Neuron (in vitro differentiated cells): Measurements from ENCODE around the gene FAM240A.

ENCODE experiments used
- H2AFZ ChIP-seq: one replicate; pipeline ENCODE4 v1.6.1; 2013; ENCODE audit warnings: low read depth, mild to moderate bottlenecking, inconsistent platforms, low read length, moderate library complexity
- H3K27me3 ChIP-seq: one replicate; pipeline ENCODE4 v1.6.1; 2013; ENCODE audit warnings: low read length; ENCODE audit not compliant: insufficient read depth
- H3K36me3 ChIP-seq: one replicate; pipeline ENCODE4 v1.6.1; 2013; ENCODE audit warnings: low read length; ENCODE audit not compliant: insufficient read depth
- H3K4me1 ChIP-seq: one replicate; pipeline ENCODE4 v1.6.1; 2013; ENCODE audit warnings: low read length; ENCODE audit not compliant: insufficient read depth
- H3K4me3 ChIP-seq: 2 replicates; pipeline ENCODE4 v1.5.1; 2013; ENCODE audit warnings: mild to moderate bottlenecking, low read length, moderate library complexity
- H3K9me3 ChIP-seq: one replicate; pipeline ENCODE4 v1.6.1; 2013; ENCODE audit warnings: low read length

The FAM240A gene

GRCh38 chr3:46648096-46648495, 35.8 kb downstream of the FAM240A start:
- H3K4me3 ChIP-seq = no peak overlapping the region
- H3K9me3 ChIP-seq = no peaks in the 10 kb centered on the region
- no peaks in the 10 kb centered on the region for H3K27me3 ChIP-seq
- H3K4me1 ChIP-seq = no peaks in the 10 kb centered on the region
- no peak overlapping the region for H2AFZ ChIP-seq
- H3K36me3 ChIP-seq = no peaks in the 10 kb centered on the region

- H3K4me3 ChIP-seq = no peak overlapping the region
- no peak overlapping the region for H2AFZ ChIP-seq
- H3K9me3 ChIP-seq = no peaks in the 10 kb centered on the region
- no peaks in the 10 kb centered on the region for H3K36me3 ChIP-seq
- no peaks in the 10 kb centered on the region for H3K27me3 ChIP-seq
- no peaks in the 10 kb centered on the region for H3K4me1 ChIP-seq
Observed at GRCh38 chr3:46649436-46649835, 37.1 kb downstream of the FAM240A start.

GRCh38 chr3:46651084-46651483, 38.8 kb downstream of the FAM240A start:
- no peaks in the 10 kb centered on the region for H3K36me3 ChIP-seq
- H3K27me3 ChIP-seq = no peaks in the 10 kb centered on the region
- H3K9me3 ChIP-seq = no peaks in the 10 kb centered on the region
- no peak overlapping the region for H3K4me3 ChIP-seq
- no peaks in the 10 kb centered on the region for H3K4me1 ChIP-seq
- no peak overlapping the region for H2AFZ ChIP-seq

- H3K9me3 ChIP-seq = no peaks in the 10 kb centered on the region
- no peak overlapping the region for H2AFZ ChIP-seq
- H3K27me3 ChIP-seq = no peaks in the 10 kb centered on the region
- H3K4me3 ChIP-seq = no peak overlapping the region
- H3K36me3 ChIP-seq = no peaks in the 10 kb centered on the region
- no peaks in the 10 kb centered on the region for H3K4me1 ChIP-seq
Observed at GRCh38 chr3:46655271-46655670, 42.9 kb downstream of the FAM240A start.

GRCh38 chr3:46656778-46657556, 44.6 kb downstream of the FAM240A start:
- no peaks in the 10 kb centered on the region for H3K36me3 ChIP-seq
- no peaks in the 10 kb centered on the region for H3K9me3 ChIP-seq
- H3K4me3 ChIP-seq = no peak overlapping the region
- no peaks in the 10 kb centered on the region for H3K27me3 ChIP-seq
- no peaks in the 10 kb centered on the region for H3K4me1 ChIP-seq
- H2AFZ ChIP-seq = no peak overlapping the region

- Histone ChIP-seq H3K9me3 (no peaks in the 10 kb centered on the region), H2AFZ (no peak overlapping the region), H3K4me1 (peaks cover 5% of the 10 kb centered on the region), H3K27me3 (peaks cover 2% of the 10 kb centered on the region), H3K36me3 (no peaks in the 10 kb centered on the region), H3K4me3 (no peak overlapping the region)
Observed at GRCh38 chr3:46659285-46659684, 47.0 kb downstream of the FAM240A start.

- peaks cover 5% of the 10 kb centered on the region for H3K4me1 ChIP-seq
- H3K36me3 ChIP-seq = no peaks in the 10 kb centered on the region
Observed at GRCh38 chr3:46660003-46660402, 47.7 kb downstream of the FAM240A start.

GRCh38 chr3:46660543-46661523, 48.5 kb downstream of the FAM240A start:
- H3K36me3 ChIP-seq = no peaks in the 10 kb centered on the region
- H3K27me3 ChIP-seq = peaks cover 2% of the 10 kb centered on the region
- H2AFZ ChIP-seq = no peak overlapping the region
- H3K4me3 ChIP-seq = no peak overlapping the region
- H3K9me3 ChIP-seq = no peaks in the 10 kb centered on the region
- peaks cover 5% of the 10 kb centered on the region for H3K4me1 ChIP-seq

More at GRCh38 chr3:46660003-46660402, 47.7 kb downstream of the FAM240A start:
- Histone ChIP-seq H3K4me3 (no peak overlapping the region), H2AFZ (no peak overlapping the region), H3K9me3 (no peaks in the 10 kb centered on the region), H3K27me3 (peaks cover 2% of the 10 kb centered on the region)

GRCh38 chr3:46661776-46662766, 49.7 kb downstream of the FAM240A start:
- no peaks in the 10 kb centered on the region for H3K36me3 ChIP-seq
- no peaks in the 10 kb centered on the region for H3K9me3 ChIP-seq
- no peak overlapping the region for H3K4me3 ChIP-seq
- no peak overlapping the region for H2AFZ ChIP-seq
- H3K4me1 ChIP-seq = peaks cover 5% of the 10 kb centered on the region
- peaks cover 2% of the 10 kb centered on the region for H3K27me3 ChIP-seq

GRCh38 chr3:46662771-46663551, 50.6 kb downstream of the FAM240A start:
- H3K9me3 ChIP-seq = no peaks in the 10 kb centered on the region
- peaks cover 5% of the 10 kb centered on the region for H3K4me1 ChIP-seq
- no peak overlapping the region for H3K4me3 ChIP-seq
- no peaks in the 10 kb centered on the region for H3K36me3 ChIP-seq
- no peak overlapping the region for H2AFZ ChIP-seq
- H3K27me3 ChIP-seq = peaks cover 2% of the 10 kb centered on the region

GRCh38 chr3:46663591-46664135, 51.3 kb downstream of the FAM240A start:
- peaks cover 2% of the 10 kb centered on the region for H3K27me3 ChIP-seq
- peaks cover 5% of the 10 kb centered on the region for H3K4me1 ChIP-seq
- H3K9me3 ChIP-seq = no peaks in the 10 kb centered on the region
- H2AFZ ChIP-seq = no peak overlapping the region
- no peak overlapping the region for H3K4me3 ChIP-seq
- H3K36me3 ChIP-seq = no peaks in the 10 kb centered on the region
